ENCODE measurements around the gene SNTA1.
"Not testable (repeated sequence)": the region's sequence is repeated elsewhere in the genome, so short reads cannot be mapped to it uniquely, and the experiment has no call there.

SNTA1 gene

DNA sequence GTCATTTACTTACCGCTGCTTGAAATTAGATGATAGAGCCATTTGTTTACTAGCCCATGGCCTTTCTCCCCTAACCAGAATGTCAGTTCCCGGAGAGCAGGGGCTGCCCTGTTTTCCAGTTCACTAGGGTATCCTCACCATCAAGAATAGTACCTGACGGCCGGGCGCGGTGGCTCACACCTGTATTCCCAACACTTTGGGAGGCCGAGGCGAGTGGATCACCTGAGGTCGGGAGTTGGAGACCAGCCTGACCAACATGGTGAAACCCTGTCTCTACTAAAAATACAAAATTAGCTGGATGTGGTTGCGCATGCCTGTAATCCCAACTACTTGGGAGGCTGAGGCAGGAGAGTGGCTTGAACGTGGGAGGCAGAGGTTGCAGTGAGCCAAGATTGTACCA is 19.7 kb downstream of the SNTA1 start:
- not testable (repeated sequence) for DNase-seq

DNA sequence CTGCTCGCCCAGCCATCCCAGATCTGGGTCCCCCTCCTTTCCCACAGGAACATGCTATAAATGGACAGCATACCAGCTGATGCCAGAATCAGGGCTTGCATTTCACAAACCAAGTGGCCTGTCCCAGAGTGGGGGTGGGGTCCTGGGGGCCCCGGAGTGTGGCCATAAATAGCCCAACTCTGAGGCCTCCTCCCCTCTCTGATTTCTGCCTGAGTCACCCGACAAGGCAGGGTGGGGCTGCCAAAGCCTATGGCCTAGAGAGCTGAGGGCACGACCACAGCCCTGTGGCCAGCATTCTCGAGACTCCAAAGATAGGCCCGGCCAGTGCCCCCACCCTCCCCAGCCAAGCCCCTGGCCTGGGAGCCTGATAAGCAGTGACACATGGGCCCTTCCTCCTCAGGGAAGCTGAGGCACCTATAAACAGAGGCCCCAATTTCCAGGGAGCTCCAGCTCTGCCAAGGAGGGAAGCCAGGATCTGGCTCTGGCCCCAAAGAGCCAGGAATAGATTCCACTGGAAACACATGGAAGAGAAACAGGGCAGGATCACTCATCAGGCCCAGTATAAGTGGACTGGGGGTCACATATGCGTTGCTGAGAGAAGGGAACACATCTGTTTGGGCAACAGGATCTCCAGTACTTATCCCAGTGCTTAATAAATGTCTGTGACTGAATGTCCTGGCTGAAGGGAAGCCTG is 20.3 kb downstream of the SNTA1 start:
- no peak for DNase-seq

DNA sequence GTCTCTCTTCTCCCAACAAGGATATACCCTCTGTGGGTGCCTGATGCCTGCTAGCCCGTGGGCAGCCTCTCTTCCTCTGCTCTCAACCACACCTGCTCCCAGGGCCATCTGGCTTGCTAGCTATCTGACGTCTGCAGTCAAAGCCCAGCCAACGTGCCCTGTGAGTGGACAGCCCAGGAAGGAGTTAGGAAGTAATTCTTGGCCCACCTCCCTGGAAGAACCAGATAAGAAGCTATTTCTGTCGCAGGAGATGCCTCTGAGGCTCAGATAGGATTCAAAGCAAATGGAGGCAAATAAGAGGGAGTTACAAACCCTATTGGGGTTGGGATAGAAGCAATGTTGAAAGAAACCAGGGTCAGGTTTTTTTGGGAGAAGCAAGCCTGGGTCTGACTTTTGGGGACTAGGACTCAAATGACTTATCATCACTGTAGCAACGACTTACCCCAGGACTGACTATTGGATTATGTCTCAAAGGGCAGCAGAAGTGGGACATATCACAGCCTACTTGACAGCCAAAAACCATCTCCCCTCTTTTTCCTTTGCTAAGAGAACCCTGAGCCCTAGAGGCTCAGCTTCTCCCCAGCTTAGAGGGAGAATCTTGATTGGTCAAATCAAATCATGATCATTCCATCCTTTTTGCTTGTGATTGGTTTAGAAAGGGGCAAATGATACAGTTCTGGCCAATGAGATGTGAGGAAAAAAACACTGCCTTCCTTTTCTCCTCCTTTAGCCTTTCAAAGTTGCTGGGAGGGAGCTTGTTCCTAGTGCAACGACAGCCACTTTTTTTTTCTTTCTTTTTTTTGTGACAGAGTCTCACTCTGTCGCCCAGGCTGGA is 24.2 kb downstream of the SNTA1 start:
- no peak for DNase-seq

DNA sequence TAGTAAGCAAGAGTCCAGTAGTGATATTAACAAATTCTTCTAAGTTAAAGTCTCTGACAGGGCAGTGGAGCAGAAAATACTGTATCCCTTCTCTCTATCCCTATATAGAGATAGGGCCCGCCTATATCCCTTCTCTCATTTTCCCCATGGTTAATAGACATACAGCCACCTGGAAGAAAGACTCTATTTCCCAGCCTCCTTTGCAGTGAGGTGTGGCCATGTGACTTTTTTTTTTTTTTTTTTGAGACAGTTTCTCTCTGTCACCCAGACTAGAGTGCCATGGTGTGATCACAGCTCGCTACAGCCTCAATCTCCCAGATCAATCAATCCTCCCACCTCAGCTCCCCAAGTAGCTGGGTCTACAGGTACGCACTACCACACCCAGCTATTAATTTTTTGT is 25.5 kb downstream of the SNTA1 start:
- no peak for DNase-seq

DNA sequence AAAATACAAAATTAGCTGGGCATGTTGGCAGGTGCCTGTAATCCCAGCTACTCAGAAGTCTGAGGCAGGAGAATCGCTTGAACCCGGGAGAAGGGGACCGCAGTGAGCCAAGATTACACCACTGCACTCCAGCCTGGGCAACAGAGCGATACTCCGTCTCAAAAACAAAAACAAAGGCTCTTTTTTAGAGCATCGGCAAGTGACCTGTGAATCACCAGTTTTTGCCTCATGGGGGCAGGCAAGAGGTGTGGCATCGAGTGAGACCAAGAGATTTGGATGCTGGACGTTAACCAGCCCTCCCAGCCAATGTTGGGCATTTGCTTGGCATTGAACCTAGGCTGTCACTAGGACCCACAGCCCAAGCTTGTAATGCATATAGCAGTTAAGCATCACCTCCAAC is 27.6 kb downstream of the SNTA1 start:
- no peak for DNase-seq

DNA sequence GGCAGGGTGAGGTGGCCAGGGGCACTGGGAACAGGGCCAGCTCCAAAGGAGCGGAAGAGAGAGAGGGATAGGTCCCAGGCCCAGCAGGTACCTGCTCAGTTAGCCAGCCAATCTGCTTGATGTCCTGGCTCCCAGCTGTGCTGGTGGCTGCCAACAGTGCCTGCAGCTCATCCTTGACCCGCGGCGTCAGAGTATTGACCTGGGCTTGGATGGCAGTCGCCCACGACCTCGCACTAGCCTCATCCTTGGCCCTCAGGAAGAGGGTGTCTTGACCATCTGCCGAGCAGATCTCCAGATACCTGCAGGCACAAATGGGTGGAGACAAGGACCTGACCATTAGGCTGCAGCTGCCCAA is 31.1 kb downstream of the SNTA1 start:
- no peak for DNase-seq

DNA sequence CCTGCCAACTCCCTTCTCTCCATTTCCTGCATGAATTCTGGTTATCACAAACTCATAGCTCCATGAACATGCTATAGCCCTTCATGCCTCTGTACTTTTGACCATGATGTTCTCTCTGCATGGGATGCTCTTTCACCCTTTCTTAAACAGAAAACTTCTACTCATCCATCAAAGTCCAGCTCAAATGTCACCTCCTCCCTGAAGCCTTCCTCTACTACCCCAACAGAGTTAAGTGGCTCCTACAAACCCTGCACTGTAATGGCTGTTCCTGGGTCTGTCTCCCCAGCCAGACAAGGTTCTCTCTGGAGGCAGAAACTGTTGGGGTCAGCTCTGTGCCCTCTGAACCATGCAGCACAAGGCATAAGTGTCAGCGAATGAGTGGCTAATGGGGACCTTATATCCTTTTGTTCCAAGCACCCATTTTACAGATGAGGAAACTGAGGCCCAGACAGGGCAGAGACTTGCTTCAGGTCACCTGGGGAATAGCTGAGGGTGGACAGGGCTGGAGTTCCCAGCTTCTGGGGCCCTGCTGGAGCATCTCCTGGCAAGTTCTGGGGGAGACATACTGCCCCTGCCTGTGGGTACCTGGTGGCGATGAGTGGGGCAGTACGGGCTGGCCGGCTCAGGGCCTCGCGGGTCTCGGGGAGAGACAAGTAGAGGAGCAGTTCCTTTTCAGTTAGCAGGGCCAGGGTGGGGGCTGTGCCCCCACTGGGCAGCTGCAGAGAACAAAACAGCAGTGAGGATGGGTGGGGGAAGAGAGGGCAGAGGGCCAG is 31.7 kb downstream of the SNTA1 start:
- no peak for DNase-seq

DNA sequence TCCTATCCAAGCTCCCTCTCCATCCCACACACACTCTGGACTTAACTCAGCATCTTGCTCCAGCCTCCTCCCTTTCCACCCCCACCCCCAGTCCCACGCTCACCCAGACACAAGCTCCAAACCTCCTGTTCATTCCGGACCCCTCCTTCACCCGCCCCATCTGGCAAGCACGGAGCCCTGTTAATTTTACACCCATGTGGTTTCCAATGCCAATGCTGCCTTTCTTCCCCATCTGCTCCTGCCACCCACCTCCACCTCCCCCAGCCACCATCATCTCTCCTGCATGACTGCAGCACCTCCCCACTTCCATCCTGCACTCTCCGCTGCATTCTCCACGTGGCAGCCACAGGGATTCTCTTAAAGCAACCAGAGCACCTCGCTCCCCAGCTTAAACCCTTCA is 32.3 kb downstream of the SNTA1 start:
- DNase-seq: no peak

DNA sequence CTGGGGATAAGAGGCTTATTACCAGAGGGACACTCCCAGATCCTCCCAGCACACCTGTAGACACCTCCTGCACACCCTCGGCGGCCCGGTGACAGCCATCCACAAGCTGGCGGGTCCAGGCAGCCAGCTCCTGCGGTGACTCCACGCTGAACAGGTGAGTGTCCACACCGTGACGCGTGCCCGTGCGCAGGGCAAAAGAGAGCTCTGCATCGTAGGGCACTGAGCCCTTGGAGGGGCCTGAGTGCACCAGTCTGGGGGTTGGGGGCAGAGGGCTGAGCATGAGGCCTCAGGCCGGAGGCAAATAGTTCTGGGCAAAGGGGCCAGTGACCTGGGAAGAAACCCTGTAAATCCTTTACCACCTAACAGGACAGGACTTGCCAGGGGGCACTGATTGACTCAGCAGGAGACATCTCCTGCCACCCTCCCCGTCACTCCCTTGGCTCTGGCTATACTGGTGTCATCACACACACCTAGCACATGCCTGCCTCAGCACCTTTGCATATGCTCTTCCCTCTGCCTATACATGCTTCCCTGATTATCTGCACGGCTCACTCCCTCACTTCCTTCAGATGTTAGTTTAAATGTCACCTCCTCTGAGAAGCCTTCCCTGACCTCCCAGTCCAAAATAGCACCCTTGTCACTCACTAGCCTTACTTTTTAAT is 33.4 kb downstream of the SNTA1 start:
- DNase-seq: no peak

DNA sequence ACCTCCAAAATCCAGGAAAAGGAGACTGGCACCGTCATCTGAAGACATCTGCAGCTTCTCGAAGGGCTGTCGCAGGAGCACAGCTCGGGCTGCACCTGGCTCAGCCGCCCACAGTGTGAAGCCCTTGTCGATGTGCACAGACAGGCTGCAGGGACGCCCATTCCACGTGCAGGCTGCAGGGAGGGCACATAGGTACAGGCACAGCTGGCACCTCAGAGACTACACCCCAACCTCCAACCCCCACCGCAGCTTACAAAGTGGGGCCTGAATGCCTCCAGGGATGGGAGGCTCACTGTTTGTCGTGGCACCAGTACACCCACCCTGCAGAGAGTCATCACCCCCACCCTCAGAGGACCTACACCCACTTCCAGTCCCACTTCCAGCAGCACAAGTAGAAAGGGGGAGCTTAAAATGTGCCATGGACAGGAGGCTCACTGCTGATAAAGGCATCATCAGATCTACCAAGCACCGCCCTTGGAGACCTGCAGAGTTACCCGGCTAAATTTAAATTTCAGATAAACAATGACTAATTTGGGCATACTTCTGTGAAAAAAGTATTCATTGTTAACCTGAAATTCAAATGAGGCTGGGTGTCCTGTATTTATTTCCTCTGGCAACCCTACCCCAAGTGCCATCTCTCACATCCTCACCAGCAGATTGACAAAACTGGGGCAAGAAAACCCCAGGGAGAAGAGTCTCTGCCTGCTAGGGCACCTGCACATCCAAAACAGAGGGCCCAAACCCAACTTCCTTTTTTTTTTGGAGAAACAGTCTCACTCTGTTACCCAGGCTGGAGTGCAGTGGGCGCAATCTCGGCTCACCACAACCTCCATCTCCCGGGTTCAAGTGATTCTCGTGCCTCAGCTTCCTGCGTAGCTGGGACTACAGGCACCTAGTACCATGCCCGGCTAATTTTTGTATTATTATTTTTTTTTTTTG is 34.6 kb downstream of the SNTA1 start:
- DNase-seq: no peak

DNA sequence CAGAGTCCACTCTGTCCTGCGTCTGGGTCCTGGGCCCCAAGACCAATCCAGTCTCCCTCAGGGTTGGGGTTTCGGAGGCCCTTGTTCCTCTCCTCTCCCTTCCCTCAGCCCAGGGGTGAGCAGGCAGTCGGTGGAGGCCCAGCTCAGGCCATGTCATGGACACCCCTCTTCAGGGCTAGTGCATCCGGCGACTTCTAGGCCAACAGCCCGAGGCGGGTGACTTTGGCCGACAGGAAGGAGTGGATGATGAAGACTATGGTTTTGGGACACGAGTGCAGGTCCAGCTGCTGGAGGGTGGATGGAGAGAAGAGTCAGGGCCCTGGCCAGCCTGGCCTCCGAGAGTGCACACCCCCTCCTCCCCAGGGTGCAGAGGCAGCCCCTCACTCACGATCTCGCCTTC is 35.2 kb downstream of the SNTA1 start:
- no peak for DNase-seq

DNA sequence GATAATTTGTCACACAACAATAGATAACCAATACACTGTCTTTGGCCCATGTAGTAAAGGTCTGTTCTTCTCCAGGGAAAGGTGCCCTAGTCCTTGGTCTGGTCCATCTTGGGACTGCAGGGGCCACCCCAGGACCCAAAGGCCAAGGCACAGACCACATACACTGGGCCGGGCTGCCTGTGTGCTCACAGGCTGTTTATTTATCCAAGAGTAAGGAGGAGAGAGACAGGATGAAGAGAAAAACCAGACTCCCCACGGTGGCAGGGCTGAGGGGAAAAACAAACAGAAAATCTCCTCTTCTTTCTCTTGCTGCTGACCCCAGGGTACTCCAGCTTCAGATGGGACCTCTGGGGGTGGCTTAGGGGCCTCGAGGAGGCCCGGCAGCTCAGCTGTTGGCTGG is 35.8 kb downstream of the SNTA1 start:
- no peak for DNase-seq

DNA sequence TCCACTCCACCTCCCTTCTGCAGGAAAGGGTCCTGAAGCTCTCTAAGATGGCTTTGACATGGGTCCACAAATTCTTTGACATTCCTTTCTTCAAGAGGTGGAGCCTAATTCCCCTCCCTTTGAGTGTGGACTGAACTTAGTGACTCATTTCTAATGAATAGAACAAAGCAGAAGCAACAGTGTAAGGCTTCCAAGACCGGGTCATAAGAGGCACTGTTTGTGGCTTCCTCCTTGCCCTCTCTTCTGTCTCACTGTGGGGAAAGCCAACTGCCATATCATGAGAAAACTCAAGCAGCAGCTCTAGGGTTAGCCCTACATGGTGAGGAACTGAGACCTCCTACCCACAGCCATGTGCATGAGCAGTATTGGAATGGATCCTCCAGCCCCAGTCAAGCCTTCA is 36.3 kb downstream of the SNTA1 start:
- no peak for DNase-seq

DNA sequence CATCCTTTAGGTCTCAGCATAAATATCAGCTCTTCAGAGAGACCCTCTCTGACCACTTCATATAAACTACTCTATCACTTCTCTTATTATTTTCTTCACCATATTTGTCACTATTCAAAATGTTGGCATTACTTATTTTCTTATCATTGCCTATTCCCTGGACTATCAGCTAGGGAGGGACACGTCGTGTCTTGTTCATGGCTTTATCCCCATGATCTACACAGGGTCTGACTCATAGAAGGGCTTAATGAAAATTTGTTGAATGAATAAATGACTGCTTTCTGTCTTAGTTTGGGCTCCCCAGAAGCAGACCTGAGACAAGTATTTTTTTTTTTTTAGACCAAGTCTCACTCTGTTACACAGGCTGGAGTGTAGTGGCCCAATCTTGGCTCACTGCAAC is 39.3 kb downstream of the SNTA1 start:
- no peak for DNase-seq

DNA sequence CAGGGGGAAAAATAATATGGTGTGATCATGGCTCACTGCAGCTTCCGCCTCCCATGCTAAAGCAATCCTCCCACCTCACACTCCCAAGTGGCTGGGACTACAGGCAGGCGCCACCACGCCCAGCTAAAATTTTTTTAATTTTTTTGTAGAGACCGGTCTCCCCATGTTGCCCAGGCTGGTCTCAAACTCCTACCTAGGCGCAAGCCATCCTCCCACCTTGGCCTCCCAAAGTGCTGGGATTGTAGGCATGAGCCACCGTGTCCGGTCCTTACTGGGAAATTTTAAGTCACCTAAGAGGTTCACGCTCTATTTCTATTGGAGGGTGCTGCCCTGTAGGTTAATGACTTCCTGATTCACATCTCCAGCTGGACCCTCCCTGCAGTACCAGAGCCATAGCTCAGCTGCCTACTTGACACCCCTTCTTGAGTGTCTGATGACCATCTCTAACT is 41.6 kb downstream of the SNTA1 start:
- no peak for DNase-seq

DNA sequence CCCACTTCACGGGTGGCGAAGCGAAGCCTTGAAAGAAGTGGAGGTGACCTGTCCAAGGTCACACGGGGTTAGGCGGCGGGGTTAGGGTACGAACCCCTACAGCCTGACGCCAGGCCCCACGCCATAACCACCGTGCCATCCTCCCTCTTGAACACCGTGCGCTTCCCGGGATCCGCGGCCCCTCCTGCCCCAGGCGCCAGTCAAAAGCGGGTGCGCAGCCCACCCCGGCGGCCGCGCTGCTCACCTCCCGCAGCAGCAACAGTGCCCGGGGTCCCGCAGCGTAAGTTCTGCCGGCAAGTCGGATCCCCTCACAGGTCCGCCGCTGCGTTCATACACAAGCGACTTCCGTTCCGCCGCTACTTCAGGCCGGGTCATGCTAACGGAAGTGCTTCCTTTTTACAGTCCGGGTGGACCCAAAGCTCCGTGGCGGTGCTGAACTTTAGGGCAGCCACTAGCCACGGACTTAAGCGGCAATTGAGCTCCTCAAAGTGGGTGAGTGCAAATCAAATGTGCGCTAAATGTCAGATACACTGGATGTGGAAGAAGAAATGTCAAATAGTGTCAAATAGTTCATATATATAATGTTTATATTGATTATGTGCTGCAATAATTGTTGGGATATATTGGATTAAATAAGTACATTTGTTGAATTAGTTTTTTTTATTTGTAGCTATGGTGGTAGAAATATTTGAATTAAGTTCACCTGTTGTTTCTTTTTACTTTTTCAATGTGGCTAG is 42.2 kb downstream of the SNTA1 start, which contains the start of gene CDK5RAP1:
Gene CDK5RAP1 (minus strand): TSS at position 336 of the 737 bp plus-strand sequence. CDS start 4,455 bp downstream, outside the sequence.
- peak; percentile 82 for DNase-seq

DNA sequence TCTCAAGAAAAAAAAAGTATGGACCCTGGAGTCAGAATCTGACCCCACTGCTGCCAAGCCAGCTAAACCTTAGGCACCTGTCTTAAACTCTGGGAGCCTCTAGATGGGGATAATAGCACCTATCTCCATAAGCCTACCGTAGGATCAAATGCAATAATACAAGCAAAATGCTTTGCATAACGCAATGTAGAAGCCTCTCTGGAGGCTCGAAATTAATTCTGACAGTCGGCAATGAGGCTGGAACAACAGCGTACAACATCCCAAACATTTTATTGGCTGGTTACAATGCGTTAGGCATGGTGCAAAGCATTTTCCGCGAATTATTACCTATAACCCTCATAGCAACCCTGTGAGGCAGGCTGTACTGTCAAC is 42.8 kb downstream of the SNTA1 start:
- no peak for DNase-seq

DNA sequence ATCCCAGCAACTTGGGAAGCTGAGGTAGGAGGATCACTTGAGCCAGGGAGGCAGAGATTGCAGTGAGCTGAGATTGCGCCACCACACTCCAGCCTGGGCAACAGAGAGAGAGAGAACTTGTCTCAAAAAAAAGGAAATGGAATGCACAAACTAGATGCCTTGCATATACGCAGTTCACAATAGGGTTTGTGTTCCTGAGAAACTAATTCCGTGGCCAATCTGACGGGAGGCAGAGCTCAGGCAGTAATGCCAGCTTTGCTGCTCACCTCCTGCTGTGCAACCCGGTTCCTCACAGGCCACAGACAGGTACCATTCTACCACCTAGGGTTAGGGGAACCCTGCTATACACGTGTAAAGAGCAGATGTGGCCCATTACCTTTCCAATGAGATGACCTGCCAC is 43.6 kb downstream of the SNTA1 start:
- no peak for DNase-seq

DNA sequence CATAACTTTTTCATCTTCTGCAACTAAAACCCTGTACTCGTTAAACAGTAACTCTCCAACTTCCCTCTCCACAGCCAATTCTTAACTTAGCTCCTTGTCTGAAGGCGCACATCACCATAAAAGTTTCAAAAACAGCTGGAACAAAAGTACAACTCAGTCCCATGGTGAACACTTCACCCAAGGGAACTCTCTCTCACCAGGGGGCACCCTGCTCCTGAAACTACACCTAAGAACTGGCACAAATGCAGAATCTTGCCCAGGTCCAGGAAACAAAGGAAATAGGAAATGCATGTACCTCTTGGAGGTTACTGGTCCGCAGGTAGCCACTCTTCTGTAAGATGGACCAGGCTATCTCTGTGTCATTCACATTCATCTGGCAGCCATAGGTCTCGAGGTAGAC is 48.8 kb downstream of the SNTA1 start:
- no peak for DNase-seq

DNA sequence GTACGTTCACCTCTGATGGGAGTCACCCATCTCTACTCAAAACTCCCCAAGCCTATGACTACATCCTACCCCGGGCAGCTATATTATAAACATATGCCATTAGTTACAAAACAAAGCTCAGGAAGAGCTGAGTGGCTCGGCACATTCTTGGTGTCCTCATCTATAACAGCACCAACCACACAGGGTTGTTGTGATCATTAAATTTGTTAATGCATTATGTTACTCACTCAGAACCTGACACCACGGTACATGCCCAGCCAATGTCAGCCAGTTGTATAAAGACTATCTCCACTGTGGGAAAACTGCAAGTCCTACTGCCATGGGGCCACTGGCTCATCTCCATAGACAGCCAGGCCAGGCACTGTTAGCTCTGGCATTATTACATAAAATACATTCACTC is 50.0 kb downstream of the SNTA1 start:
- no peak for DNase-seq

DNA sequence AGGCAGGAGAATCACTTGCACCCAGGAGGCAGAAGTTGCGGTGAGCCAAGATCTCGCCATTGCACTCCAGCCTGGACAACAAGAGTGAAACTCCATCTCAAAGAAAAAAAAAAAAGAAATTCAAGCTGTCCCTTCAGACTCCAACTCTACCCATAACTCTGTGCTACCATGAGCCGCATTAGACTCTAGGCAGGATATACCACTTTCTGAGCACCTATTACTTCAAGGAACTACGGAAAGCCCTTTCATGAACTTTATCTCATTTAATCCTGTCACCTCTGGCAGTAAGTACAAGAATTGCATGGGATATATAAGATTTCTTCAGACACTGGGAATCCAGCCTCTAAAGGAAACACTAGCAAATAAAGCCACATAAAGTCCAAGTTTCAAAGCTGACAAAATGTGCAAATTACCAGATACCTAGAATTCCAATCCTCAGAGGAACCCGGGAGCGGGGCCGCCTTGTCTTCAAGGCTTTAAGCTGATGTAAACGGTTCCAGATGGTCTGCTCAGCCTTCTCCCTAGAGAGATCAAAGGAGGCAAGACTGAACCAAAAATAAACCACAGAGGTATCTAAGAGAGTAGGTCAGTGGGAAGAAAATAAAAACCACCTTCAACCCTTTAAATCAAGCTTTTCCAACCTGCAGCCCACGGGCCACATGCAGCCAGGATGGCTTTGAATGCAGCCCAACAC is 51.7 kb downstream of the SNTA1 start:
- DNase-seq: no peak
